ENCODE data around the gene FADS2.

Gene FADS2

GRCh38 chr11:61890529-61891330 lies 62.6 kb downstream of the FADS2 start:
- DNase-seq (ENCODE audit: extremely low read depth, low read depth): no peak
- no peak for TF ChIP-seq CTCF (IDR thresholded peaks at IDR 0.05; ENCODE audit: low read depth, low read length, missing control alignments)
- peak overlapping the region; percentile 72 for H3K4me3 ChIP-seq (replicated peaks; ENCODE audit: low read depth, low read length)

- DNase-seq (ENCODE audit: extremely low read depth, low read depth): no peak
Observed at GRCh38 chr11:61891331-61892084, 63.4 kb downstream of the FADS2 start, which contains the start of gene FADS3. TSS of gene FADS3 (minus strand) at chr11:61891545. CDS start at chr11:61891381, 164 bp downstream.

GRCh38 chr11:61892085-61892370 lies 63.9 kb downstream of the FADS2 start:
- no peak for TF ChIP-seq CTCF (IDR thresholded peaks at IDR 0.05; ENCODE audit: low read depth, low read length, missing control alignments)
- no peak for DNase-seq (ENCODE audit: extremely low read depth, low read depth)
- peak overlapping the region; percentile 72 for H3K4me3 ChIP-seq (replicated peaks; ENCODE audit: low read depth, low read length)

More at GRCh38 chr11:61891331-61892084, 63.4 kb downstream of the FADS2 start, which contains the start of gene FADS3:
- no peak for TF ChIP-seq CTCF (IDR thresholded peaks at IDR 0.05; ENCODE audit: low read depth, low read length, missing control alignments)
- H3K4me3 ChIP-seq (replicated peaks; ENCODE audit: low read depth, low read length): peak within 1 kb of the TSS; percentile 72

GRCh38 chr11:61893981-61894380 lies 65.9 kb downstream of the FADS2 start:
- no peak overlapping the region for H3K4me3 ChIP-seq (replicated peaks; ENCODE audit: low read depth, low read length)
- no peak for TF ChIP-seq CTCF (IDR thresholded peaks at IDR 0.05; ENCODE audit: low read depth, low read length, missing control alignments)
- no peak for DNase-seq (ENCODE audit: extremely low read depth, low read depth)

- no peak overlapping the region for H3K4me3 ChIP-seq (replicated peaks; ENCODE audit: low read depth, low read length)
- no peak for TF ChIP-seq CTCF (IDR thresholded peaks at IDR 0.05; ENCODE audit: low read depth, low read length, missing control alignments)
- DNase-seq (ENCODE audit: extremely low read depth, low read depth): no peak
Observed at GRCh38 chr11:61895046-61895717, 67.1 kb downstream of the FADS2 start.

GRCh38 chr11:61895718-61896059 lies 67.6 kb downstream of the FADS2 start:
- H3K4me3 ChIP-seq (replicated peaks; ENCODE audit: low read depth, low read length): no peak overlapping the region
- no peak for DNase-seq (ENCODE audit: extremely low read depth, low read depth)
- no peak for TF ChIP-seq CTCF (IDR thresholded peaks at IDR 0.05; ENCODE audit: low read depth, low read length, missing control alignments)

Data from HFF-Myc (cell line).